ENCODE measurements around the gene SRGAP3.

DNA sequence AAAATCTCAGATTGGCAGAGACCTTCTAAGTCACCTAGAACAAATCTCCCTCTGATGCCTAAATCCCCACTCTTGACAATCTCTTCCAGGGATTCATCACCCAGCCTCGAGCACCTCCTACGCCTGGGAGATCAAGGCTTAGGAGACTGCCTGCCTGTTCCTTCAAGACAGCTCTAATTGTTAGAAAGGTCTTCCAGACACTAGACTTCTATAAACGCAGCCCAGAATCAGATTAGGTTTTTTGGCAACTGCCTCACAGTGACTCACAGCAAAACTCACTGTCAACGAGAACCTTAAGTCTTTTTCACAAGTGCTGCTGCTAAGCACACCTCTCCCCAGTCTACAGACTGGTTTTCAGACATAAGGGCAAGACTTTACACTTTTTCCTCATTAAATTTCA lies 23.1 kb downstream of the SRGAP3 start:
- no peak for TF ChIP-seq CTCF (conservative IDR thresholded peaks at IDR 0.05; ENCODE audit: low read length)
- no peak for TF ChIP-seq EZH2phosphoT487 (IDR thresholded peaks at IDR 0.05; ENCODE audit: borderline replicate concordance)

Data from Loucy (cell line).